Measurements from ENCODE around the gene NGF. TPM values are rescaled to one million over a fixed set of nuclear protein-coding genes. Genes with fewer than 3 reads are reported as not detected.

The NGF gene
- polyA plus RNA-seq, 4 donors, result 1.6 to 2.0 (median 2.0) TPM

DNA sequence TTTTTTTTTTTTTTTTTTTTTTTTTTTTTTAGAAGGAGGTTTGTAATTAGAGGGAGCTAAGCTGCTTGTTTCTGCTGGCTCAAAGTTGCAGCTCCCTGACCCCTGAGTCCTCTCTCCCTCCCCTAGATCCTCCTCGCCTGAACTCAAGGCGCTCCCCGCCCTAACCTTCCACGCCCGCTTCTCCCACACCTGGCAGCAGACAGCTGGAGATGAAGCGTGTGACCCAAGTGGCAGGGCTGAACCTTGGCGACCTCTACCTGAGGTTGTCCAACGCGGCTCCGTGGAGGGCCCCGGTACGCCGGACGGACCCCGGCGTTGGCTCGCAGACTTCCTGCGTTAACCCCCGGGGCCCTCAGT, 795 bp downstream of the NGF start:
- no peak for DNase-seq (ENCODE audit: low read depth in 4 of 4, low spot score in 2 of 4)

DNA sequence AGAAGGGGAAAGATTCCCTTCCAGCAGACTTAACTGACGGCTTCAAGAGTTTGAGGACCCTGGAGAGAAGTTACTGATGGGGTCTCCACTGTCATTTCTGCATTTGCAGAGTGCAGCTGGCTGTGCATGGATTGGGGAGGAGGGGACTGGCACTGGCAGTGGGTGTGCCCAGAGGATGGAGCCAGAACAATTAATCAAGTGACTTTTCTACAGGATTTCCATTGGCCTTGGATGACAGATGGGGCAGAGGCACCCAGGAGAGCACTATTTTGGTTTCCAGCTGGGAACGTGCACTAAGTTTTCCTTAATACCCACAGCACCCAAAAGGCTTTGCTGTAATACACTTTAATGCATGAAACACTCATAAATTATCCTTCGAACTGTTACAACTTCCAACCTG, 1.3 kb downstream of the NGF start:
- no peak for DNase-seq (ENCODE audit: low read depth in 4 of 4, low spot score in 2 of 4)

DNA sequence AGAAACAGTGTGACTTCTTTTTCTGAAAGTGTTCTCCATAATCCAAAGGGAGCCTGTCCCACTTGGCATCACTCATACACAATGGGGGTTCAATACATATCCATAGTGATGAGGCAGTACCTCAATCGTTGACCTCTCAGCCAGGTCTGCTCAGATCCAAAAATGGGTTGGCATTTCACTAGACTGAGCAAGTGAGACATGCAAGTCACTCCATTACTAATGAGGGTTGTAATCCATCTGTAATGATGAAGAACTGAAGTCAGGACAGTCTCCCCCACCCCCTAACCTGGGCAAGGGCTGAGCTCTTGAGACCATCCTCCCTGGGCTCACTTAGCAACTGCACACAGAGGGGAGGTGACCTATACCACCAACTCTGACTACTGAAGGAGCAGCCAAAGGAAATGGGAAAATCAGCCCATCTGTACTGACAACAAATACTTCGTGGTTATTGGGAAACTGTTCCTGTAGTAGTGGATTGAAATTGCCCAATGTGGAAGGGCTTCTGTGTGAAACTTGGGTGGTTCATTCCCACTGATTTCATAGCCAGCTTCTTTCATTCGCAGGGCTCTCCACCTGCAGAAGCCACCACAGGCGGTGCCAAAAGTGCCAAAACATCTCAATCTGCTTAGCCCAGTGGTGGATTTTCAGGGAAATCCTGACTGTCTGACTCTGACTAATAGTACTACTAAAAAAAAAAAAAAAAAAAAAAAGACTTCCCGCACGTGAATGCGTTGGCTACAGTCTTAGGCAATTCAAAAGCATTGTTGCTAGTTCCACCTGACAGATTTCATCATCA, 5.0 kb downstream of the NGF start:
- no peak for DNase-seq (ENCODE audit: low read depth in 4 of 4, low spot score in 2 of 4)

DNA sequence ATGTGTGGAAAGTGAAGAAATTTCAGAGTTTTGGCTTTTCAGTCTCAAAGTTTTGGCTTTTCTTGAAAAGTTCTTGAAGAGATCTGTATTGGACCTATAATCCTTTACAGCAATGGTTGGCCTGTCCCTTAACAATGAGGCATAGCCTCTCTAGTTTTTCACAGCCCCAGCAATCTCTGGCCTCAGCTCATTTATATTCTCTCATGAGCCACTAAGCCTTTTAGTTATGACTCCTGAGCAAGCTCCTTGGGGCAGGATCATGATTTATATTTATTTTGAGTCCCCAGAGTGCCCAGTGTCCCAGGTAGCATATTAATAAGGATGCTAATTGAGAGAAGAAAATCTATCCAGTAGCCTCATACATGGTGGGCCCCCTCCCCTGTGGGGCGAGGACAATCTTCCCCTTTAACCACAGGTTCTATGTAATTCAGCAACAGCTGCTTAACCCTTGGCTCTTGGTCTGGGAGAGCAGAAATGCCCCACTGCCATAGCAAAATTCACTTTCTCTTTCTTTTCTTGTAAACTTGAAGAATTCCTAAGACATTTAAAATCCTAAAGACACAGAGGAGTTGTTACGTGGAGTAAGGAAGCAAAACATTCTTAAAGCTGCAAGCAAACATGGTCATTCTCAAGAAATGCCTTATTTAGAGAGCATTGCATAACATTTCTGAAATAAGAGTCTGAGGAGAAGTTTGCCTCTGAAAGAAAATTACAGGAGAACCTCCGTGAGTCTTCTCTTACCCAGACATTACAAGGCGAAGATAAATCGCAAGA, 6.3 kb downstream of the NGF start:
- no peak for DNase-seq (ENCODE audit: low read depth in 4 of 4, low spot score in 2 of 4)

DNA sequence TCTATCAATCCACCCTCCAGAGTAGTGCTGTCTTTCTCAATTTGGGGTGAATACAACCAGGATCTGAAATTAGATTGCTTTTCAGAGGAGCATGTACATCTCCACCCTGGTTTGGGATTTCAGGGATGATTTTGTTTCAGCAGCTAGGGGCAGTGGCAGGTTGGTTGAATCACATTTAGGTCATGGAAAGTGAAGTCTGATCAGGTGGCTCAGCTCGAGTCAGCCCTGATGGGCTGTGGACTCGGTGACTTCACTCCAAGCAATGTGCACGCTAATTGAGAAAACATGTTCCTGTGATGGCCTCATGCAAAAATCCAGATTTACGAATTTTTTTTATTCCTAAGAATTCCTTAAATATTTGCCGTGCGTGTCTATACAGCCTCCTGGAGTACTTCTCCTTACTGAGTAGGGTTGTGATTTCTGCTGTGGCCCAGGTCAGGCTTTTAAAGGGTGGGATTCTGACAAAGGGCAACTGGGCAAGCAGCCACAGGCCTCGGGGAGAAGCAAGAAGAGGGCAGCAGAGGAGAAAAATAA, 7.5 kb downstream of the NGF start:
- no peak for DNase-seq (ENCODE audit: low read depth in 4 of 4, low spot score in 2 of 4)

GRCh38 chr1:115329965-115330364, 8.1 kb downstream of the NGF start:
- no peak for DNase-seq (ENCODE audit: low read depth in 4 of 4, low spot score in 2 of 4)

DNA sequence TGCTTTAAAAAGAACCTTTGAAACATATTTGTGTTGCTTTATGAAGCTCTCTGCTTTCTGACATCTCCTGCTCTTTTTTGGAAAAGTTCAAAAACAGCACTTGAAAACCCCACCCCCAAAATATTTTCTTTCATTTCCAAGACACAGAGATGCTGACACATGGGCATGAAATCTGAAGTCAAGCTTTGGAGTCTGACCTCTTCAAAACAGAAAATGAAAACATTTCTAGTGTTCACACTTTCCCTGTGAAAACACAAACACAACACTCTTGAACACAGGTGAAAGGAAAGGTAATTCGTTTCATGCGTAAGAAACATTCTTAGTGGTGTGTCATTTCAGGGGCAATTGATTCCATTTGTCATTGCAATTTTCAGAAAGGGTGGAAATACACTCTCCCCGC, 10.8 kb downstream of the NGF start:
- DNase-seq (ENCODE audit: low read depth in 4 of 4, low spot score in 2 of 4), result no peak

- no peak for DNase-seq (ENCODE audit: low read depth in 4 of 4, low spot score in 2 of 4)
Observed at GRCh38 chr1:115326419-115326818, 11.6 kb downstream of the NGF start.

GRCh38 chr1:115325874-115326273, 12.2 kb downstream of the NGF start:
- DNase-seq (ENCODE audit: low read depth in 4 of 4, low spot score in 2 of 4), result no peak

DNA sequence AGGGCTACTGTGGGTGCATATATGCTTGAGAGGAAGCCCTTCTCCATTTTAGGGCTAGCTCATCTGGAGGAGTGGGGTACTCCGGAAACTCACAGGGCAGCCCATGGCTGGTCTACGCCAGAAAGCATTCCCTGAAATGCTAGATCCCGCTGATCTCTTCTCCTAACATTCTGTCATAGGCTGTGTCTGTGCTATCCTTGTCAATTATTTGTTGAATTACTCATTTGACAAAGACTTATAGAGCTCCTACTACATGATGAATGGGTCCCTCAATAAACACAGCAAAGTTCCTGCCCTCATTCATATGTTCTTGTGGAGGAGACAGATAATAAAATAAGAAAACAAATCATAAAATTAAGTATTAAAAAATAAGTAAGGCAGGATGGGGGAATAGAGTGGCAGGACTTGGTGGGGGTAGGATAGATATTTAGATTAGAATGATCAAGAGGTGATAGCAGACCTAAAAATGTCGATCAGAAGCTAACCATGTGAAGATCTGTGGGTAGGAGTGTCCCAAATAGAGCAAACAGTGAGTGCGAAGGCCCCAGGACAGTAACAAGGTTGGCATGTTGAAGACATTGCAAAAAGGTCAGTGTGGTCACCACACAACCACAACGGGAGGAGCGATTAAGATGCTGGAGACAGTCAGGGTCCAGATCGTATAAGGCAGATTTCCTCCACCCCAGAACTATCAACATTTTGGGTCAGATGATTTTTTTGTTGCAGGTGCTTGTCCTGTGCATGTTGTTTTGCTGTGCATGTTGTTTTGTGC, 13.2 kb downstream of the NGF start:
- no peak for DNase-seq (ENCODE audit: low read depth in 4 of 4, low spot score in 2 of 4)

- DNase-seq (ENCODE audit: low read depth in 4 of 4, low spot score in 2 of 4), result no peak
Observed at GRCh38 chr1:115323366-115324004, 14.6 kb downstream of the NGF start.

DNA sequence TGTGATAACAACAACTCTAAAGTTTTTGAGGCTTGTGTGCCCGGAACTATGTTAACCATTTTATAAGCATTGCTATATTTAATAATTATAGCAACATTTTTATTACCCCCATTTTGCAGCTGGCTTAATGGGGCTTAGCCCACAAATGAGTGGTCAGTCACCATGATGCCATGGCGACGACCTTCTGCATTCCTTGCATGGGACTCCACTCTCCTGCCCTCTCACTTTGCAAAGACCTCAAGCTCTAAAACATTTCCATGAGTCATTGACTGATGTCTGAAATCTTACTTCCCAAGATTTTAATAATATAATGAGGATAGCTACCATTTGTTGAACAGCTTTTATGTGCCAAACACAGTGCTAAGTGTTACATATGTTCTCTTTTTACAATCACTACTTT, 15.4 kb downstream of the NGF start:
- DNase-seq (ENCODE audit: low read depth in 4 of 4, low spot score in 2 of 4), result no peak

DNA sequence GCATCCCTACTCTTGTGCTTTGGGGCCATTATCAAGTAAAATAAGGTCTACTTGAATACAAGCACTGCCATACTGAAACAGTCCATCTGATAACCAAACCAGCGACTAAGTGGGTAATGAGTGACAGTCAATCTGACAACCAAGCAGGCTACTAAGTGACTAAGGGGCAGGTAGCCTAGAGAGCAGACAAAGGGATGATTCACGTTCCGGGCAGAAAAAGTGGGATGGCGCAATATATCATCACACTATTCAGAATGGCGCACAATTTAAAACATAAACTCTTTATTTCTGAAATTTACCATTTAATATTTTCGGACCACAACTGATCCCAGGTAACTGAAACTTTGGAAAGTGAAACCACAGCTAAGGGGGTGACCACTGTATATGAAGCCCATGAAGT, 17.7 kb downstream of the NGF start:
- DNase-seq (ENCODE audit: low read depth in 4 of 4, low spot score in 2 of 4), result no peak

DNA sequence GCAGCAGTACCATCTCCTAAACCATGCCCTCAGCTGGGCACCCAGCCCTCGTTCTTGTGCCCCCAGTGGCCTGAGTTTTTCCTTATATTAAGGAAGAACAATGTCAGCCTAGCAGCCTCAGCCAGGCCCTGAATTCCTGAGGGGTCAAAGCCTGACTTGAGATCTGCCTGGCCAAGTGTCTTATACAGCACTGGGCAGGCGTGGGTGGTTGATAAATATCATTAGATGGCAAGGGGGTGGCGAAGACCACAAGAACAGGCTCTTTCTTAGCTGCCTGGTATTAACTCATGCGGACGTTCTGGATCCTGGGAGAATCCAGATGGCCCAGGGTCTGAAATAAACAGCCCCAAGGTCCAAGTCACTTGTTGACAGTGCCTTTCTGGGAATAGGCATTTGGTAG, 18.3 kb downstream of the NGF start:
- no peak for DNase-seq (ENCODE audit: low read depth in 4 of 4, low spot score in 2 of 4)

GRCh38 chr1:115317101-115318012, 20.7 kb downstream of the NGF start:
- DNase-seq (ENCODE audit: low read depth in 4 of 4, low spot score in 2 of 4), result no peak

DNA sequence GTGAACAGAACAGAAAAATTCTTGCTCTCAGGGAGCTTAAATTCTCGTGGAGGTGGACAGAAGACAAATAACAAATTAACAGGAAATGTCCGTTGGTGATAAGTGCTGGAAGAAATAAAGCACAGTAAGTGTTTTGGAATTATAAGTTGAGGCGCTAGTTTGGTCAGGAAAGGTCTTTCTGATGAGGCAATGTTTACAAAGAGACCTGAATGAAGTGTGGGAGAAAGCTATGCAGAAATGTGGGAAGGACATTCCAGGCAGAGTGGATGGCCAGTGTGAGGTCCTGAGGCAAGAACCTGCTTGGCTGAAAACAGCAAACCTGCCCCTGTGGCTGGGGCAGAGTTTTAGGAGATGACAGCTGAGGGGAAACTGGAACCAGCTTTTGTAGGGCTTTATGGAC, 23.3 kb downstream of the NGF start:
- DNase-seq (ENCODE audit: low read depth in 4 of 4, low spot score in 2 of 4), result no peak

DNA sequence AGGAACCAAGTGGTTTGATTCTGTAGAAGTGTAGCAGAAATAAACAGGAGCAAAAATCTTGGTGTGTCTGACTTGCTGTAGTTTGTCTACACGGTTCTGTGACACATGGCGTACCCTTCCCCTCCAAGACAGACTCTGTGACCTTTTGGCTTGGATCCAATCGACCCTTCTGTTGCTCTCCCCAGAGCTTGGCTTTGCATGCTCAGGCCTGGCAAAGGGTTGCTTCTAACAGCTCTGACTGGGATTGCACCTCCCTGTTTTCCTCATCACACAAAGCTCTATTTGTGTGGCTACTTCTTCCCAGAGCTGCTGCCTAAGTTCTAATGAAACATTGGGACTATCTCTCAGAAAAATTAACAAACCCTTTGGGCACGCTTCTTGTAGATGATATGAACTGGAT, 24.0 kb downstream of the NGF start:
- no peak for DNase-seq (ENCODE audit: low read depth in 4 of 4, low spot score in 2 of 4)

- DNase-seq (ENCODE audit: low read depth in 4 of 4, low spot score in 2 of 4), result no peak
Observed at GRCh38 chr1:115313182-115313581, 24.9 kb downstream of the NGF start.

DNA sequence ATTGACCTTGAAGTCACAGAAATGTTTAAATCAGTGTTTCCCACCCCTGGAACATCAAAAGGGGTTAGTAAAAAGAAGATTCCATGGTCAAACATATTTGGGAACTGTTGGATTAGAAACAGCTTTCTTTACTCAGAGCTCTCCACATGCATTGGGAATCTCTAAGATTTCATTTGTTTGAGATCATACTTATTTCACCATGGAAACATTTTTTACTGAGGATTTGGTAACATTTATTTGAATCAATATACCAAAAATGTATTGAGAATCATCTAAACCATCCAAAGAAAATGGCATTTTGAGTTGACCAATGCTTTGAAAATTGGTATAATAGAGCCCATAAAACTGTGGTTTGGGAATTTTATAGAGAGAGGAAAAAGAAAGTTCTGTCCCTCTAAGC, 25.3 kb downstream of the NGF start:
- no peak for DNase-seq (ENCODE audit: low read depth in 4 of 4, low spot score in 2 of 4)
